Sigmoid colon (tissue), 7 donors: ENCODE results near the gene NEK5. TPM values are rescaled to one million over a fixed set of nuclear protein-coding genes. Genes with fewer than 3 reads are reported as not detected.
A peak's percentile ranks its signal among the peaks of the same experiment; 100 is the strongest.
"Not testable (repeated sequence)": the region's sequence is repeated elsewhere in the genome, so short reads cannot be mapped to it uniquely, and the experiment has no call there.

Experiments used
- DNase-seq: peaks from one replicate; pipeline ENCODE4 v3.0.0-alpha.2; 2019
- H3K27ac ChIP-seq, 4 donors: fragments of 200-600 bp; sonication (generic); one replicate each; pipeline ENCODE4 v1.5.1; 2016 to 2019; ENCODE audit warnings: mild to moderate bottlenecking in 1 of 4
- H3K27me3 ChIP-seq, 3 donors: fragments of 200-600 bp; sonication (generic); one replicate each; pipeline ENCODE4 v1.5.1; 2019; ENCODE audit warnings: mild to moderate bottlenecking in 1 of 3
- H3K36me3 ChIP-seq, 4 donors: fragments of 200-600 bp; sonication (generic); one replicate each; pipeline ENCODE4 v1.5.1; 2016 to 2019
- H3K4me1 ChIP-seq, 4 donors: fragments of 200-600 bp; sonication (generic); one replicate each; pipeline ENCODE4 v1.5.1; 2017 to 2019
- H3K4me3 ChIP-seq, 4 donors: fragments of 200-600 bp; sonication (generic); one replicate each; pipeline ENCODE4 v1.5.1; 2017 to 2019; ENCODE audit warnings: mild to moderate bottlenecking in 2 of 4, moderate library complexity in 1 of 4
- H3K9me3 ChIP-seq, 4 donors: fragments of 200-600 bp in 3 of 4; sonication (generic) in 3 of 4; one replicate each; pipeline versions ENCODE4 v1.5.1 to v1.6.1; 2013 to 2019
- EP300 ChIP-seq, 4 donors: sonication (generic); formaldehyde crosslinking; IDR thresholded peaks; one replicate each; pipeline ENCODE4 v1.6.1; 2017; ENCODE audit warnings: antibody characterized with exemption in 4 of 4
- POLR2A ChIP-seq, 2 donors: fragments of 450-650 bp; IDR thresholded peaks; one replicate each; pipeline ENCODE4 v1.6.1; 2016; ENCODE audit warnings: antibody characterized with exemption in 2 of 2, mild to moderate bottlenecking in 2 of 2, moderate library complexity in 2 of 2
- POLR2AphosphoS5 ChIP-seq, 4 donors: sonication (generic); formaldehyde crosslinking; IDR thresholded peaks; one replicate each; pipeline ENCODE4 v1.6.1; 2017; ENCODE audit warnings: antibody characterized with exemption in 4 of 4
- WGBS, 2 donors: extraction: QIAGEN DNeasy Blood & Tissue Kit; methylation state at CpG; one replicate each; pipeline ENCODE4 v1.1.7; 2013; 5-methylcytosine and 5-hydroxymethylcytosine counted together
- intact Hi-C: fragments of 100-400 bp; cut with DNase I; formaldehyde crosslinking; loops from one replicate; pipeline ENCODE4 v1.15.1; 2023
- polyA plus RNA-seq, 3 donors: library from polyadenylated mRNA; stranded (reverse); fragments of 200-250 nt; gene quantifications; one replicate each; pipeline ENCODE4 v1.2.3, GENCODE V29; 2013
- total RNA-seq, 4 donors: library from RNA; depleted of rRNA; stranded (reverse); fragments of >200 nt; gene quantifications; one replicate each; pipeline ENCODE4 v1.1.0, GENCODE V29; 2016
- TF ChIP-seq, protein P1 (sequence below), 4 experiments: fragments of 450-650 bp in 3 of 4; fragments of 200-600 bp in 1 of 4; IDR thresholded peaks; one replicate each; pipeline ENCODE4 v1.5.1; 2016 to 2019; ENCODE audit warnings: antibody characterized with exemption in 4 of 4, mild to moderate bottlenecking in 3 of 4, moderate library complexity in 2 of 4
- donor health status: healthy with polysubstance abuse.
- donor health status: Bipolar disorder and iron deficiency.
- donor health status: healthy.

NEK5 gene, protein sequence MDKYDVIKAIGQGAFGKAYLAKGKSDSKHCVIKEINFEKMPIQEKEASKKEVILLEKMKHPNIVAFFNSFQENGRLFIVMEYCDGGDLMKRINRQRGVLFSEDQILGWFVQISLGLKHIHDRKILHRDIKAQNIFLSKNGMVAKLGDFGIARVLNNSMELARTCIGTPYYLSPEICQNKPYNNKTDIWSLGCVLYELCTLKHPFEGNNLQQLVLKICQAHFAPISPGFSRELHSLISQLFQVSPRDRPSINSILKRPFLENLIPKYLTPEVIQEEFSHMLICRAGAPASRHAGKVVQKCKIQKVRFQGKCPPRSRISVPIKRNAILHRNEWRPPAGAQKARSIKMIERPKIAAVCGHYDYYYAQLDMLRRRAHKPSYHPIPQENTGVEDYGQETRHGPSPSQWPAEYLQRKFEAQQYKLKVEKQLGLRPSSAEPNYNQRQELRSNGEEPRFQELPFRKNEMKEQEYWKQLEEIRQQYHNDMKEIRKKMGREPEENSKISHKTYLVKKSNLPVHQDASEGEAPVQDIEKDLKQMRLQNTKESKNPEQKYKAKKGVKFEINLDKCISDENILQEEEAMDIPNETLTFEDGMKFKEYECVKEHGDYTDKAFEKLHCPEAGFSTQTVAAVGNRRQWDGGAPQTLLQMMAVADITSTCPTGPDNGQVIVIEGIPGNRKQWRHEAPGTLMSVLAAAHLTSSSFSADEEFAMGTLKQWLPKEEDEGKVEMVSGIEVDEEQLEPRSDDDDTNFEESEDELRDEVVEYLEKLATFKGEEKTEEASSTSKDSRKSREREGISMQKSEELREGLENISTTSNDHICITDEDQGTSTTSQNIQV
- total RNA-seq: under 1 TPM in 3 of 4 donors, not detected in 1; 0.27 to 0.83 (median 0.33) TPM
- under 1 TPM in 2 of 3 donors, not detected in 1; 0.17 to 0.60 TPM for polyA plus RNA-seq

DNA sequence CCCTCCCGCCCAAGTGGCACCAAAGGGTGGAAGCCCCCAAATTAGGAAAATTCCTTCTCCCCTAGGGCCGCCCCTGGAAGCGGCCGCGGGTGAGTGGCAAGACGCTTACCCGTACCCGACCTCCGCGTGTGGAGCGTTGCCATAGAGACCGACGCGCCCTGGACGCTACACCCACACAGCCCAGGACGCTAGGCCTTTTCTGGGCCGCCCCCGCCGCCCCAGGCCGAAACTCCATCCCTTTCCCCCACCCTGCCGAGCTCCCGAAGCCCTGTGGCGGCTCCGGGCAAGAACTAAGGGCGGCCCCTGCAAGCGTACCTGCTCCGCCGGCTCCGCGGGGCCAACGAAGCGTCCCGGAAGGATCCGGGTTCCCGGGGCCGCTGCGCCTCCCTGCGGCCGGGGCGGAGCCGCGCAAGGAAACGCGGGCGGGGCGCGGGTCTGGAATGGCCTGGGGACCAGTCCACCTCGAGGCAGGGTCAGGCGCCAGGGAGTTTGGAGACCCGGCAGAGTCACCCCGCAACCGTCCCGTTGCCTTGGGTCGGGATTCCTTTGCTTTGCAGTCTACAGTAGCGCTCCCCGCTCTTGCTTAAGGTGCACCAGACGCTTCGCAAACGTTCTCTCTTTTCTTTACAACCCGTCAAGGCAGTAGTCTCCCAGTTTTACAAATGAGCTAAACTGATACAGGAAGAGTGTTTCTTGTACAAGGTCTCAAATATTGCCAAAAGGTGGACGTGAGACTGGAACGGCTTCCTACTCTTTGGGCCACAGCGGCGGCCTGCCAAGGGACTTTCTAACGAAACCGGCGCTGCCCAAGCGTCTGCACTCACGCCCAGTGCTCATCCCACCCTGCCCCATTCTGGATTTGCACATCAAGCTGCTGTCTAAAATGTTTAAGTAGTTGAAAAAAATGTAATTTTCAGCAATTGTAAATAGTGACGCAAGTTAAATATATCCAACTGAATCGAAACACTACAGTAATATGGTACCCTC is at the start of gene NEK5:
Gene NEK5, minus strand, starts transcription at position 360 of the 987 bp plus-strand sequence. CDS start 1,591 bp downstream, outside the sequence.
- Histone ChIP-seq H3K27ac (peak within 1 kb of the TSS; percentile 10 to 65 (median 58)), H3K4me1 (peaks cover 0 to 22% (median 20%) of the 10 kb centered on the region in 4 donors), H3K36me3 (peaks cover 0 to 30% (median 9%) of the 10 kb centered on the region in 4 donors), H3K27me3 (no peaks in the 10 kb centered on the region), H3K9me3 (no peaks in the 10 kb centered on the region), H3K4me3 (peak within 1 kb of the TSS; percentile 50 to 74 (median 64))
- intact Hi-C loops: loop anchor here (5.0 to 10.0 kb wide), 5 partner anchors 197 to 984 kb away; partner anchors contain the start of gene INTS6
- peak; percentile 70 for DNase-seq
- WGBS, 2 donors: 12 to 13% methylated on average over 71 of the region's 71 CpGs
- TF ChIP-seq, protein P1, sequence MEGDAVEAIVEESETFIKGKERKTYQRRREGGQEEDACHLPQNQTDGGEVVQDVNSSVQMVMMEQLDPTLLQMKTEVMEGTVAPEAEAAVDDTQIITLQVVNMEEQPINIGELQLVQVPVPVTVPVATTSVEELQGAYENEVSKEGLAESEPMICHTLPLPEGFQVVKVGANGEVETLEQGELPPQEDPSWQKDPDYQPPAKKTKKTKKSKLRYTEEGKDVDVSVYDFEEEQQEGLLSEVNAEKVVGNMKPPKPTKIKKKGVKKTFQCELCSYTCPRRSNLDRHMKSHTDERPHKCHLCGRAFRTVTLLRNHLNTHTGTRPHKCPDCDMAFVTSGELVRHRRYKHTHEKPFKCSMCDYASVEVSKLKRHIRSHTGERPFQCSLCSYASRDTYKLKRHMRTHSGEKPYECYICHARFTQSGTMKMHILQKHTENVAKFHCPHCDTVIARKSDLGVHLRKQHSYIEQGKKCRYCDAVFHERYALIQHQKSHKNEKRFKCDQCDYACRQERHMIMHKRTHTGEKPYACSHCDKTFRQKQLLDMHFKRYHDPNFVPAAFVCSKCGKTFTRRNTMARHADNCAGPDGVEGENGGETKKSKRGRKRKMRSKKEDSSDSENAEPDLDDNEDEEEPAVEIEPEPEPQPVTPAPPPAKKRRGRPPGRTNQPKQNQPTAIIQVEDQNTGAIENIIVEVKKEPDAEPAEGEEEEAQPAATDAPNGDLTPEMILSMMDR (IDR thresholded peaks at IDR 0.05): peak in 3 of 4 experiments; percentile 64 to 77 (median 71)
- TF ChIP-seq POLR2AphosphoS5 (IDR thresholded peaks at IDR 0.05): peak in 1 of 4 donors; percentile 8
- TF ChIP-seq EP300 (IDR thresholded peaks at IDR 0.05): no peak

DNA sequence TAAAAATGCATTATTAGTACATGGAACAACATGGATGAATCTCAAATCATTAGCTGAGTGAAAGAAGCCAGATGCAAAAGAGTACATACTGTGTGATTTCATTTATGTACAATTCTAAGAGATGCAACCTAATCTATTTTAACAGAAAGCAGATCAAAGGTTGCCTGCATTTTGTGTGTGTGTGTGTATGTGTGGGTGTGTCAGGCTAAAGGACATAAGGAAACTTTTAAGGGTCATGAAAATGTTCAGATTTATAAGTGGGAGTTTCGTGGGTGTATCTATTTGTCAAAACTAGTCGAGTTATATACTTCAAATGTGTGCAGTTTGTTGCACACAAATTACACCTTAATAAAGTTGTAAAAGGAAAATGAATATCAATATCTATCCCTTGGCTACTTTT is 48.4 kb upstream of the NEK5 start:
- 23 to 74% methylated on average over 2 of the region's 2 CpGs for WGBS, 2 donors
- Histone ChIP-seq H3K4me3 (no peak overlapping the region), H3K27ac (no peak overlapping the region), H3K9me3 (no peaks in the 10 kb centered on the region), H3K36me3 (peaks cover 0 to 68% (median 6%) of the 10 kb centered on the region in 4 donors), H3K27me3 (no peaks in the 10 kb centered on the region), H3K4me1 (no peaks in the 10 kb centered on the region)
- DNase-seq: no peak
- intact Hi-C loops: no loop called here
- TF ChIP-seq, protein P1 (IDR thresholded peaks at IDR 0.05): no peak
- TF ChIP-seq POLR2AphosphoS5 (IDR thresholded peaks at IDR 0.05) (no peak), EP300 (IDR thresholded peaks at IDR 0.05) (no peak), POLR2A (IDR thresholded peaks at IDR 0.05) (no peak)

DNA sequence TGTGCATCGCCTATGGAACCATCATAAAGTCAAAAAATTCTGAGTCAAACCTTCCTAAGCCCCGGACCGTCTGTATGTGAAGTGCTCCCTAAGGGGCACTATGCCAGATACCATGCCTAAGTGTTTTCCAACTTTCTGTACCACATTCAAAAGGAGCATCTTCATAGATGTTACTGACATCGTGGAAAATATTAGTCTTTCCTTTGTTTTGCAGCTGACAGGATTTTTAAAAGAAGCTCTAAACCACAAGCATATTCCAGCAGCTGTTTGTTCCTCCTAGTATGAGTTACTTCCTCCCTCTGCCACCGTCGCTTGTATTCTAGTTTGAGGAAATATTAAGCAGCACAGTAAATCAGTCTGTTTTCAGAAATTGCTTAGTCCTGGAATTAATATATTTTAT is 45.1 kb upstream of the NEK5 start:
- H3K36me3 ChIP-seq: peaks cover under 1 to 84% (median 8%) of the 10 kb centered on the region in 4 donors
- 63 to 83% methylated on average over 6 of the region's 6 CpGs for WGBS, 2 donors
- H3K27me3 ChIP-seq, intact Hi-C loops, DNase-seq, H3K4me3 ChIP-seq, H3K9me3 ChIP-seq, H3K27ac ChIP-seq, H3K4me1 ChIP-seq: not testable (repeated sequence)

DNA sequence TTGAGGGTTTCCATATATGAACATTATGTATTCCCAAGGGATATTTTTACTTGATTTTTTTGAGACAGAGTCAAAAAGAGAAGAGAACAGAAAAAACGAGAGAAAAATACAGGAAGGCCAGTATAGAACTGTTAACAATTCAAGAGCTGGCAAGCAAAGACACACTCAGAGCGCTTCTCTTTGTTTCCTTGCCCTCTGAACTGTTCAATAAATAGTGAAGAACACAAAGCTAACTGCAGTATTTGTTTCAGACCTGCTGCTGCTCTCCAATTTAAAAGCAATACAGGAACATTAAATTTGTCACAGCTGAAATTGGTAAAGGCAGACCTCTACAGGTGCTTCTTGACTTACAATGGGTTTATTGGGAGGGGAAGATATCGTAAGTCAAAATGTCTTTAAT is 44.5 kb upstream of the NEK5 start:
- no peaks in the 10 kb centered on the region for H3K9me3 ChIP-seq
- no peak overlapping the region for H3K4me3 ChIP-seq
- TF ChIP-seq POLR2AphosphoS5 (IDR thresholded peaks at IDR 0.05): no peak
- no peak for TF ChIP-seq POLR2A (IDR thresholded peaks at IDR 0.05)
- TF ChIP-seq, protein P1 (IDR thresholded peaks at IDR 0.05): no peak
- no peak for TF ChIP-seq EP300 (IDR thresholded peaks at IDR 0.05)
- no peaks in the 10 kb centered on the region for H3K27me3 ChIP-seq
- WGBS, 2 donors: 90% methylated on average over 3 of the region's 3 CpGs
- no peak for DNase-seq
- H3K27ac ChIP-seq: no peak overlapping the region
- peaks cover 7 to 90% (median 14%) of the 10 kb centered on the region in 4 donors for H3K36me3 ChIP-seq
- intact Hi-C loops: no loop called here
- H3K4me1 ChIP-seq: no peaks in the 10 kb centered on the region

DNA sequence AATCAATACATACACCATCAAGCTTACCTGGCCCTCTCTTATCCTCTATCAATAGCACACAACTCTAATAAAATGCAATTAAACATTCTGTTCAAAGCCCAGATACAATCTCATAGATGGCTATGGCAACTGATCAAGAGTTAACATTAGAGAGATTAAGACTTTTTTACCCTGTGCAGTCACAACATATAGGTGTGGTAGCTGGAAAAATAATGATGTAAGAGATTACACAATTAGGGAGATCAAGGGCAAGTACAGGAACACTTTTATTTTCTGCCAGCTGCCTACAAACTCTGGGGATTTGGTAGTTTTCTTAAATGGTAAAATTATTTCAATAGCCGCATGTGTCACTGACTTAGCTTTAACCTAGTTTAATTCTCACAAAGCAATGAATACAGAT is 42.8 kb upstream of the NEK5 start:
- H3K27me3 ChIP-seq, H3K9me3 ChIP-seq, DNase-seq, intact Hi-C loops, H3K4me1 ChIP-seq, H3K4me3 ChIP-seq, H3K27ac ChIP-seq: not testable (repeated sequence)
- WGBS, 2 donors: 94 to 95% methylated on average over 1 of the region's 1 CpG
- H3K36me3 ChIP-seq: peaks cover 8 to 95% (median 17%) of the 10 kb centered on the region in 4 donors

DNA sequence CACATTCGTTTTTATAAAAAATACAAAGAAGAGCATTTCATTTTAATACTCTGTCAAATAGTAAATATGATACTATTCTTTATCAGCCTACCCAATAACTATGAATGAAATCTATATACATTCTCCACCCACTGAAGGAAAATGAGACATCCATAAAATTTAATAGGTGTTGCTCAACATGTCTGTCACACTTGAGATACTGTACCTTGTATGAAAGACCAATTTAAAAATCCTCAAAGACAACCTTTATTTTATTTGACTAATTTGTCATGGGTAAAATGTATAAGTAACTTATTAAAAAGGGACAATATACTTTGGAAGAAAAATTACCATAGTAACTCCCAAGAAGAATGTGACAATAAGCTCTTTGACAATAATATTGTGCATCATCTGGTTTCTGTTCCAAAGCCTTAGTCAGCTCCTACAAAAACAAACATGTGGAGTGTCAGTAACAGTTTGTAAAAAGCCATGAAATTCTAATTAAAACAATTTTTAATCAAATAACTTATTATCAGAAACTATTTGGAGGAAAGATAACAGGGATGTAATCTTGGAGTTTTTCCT is 42.0 kb upstream of the NEK5 start:
- H3K36me3 ChIP-seq: peaks cover 8 to 96% (median 17%) of the 10 kb centered on the region in 4 donors
- H3K27me3 ChIP-seq, H3K27ac ChIP-seq, intact Hi-C loops, H3K4me1 ChIP-seq, H3K9me3 ChIP-seq, H3K4me3 ChIP-seq, DNase-seq: not testable (repeated sequence)
- 25 to 72% methylated on average over 1 of the region's 1 CpG for WGBS, 2 donors
